HepG2 (cell line): ENCODE measurements around the gene TRRAP. TPM values are rescaled to one million over a fixed set of nuclear protein-coding genes. Genes with fewer than 3 reads are reported as not detected.
A peak's percentile ranks its signal among the peaks of the same experiment; 100 is the strongest.

Experiments
- ATAC-seq: fragments of 200-7000 bp; cut with Tn5 transposase; 3 replicates; pipeline ENCODE4 v1.9.1; 2020; ENCODE audit warnings: mild to moderate bottlenecking, moderate library complexity
- BruUV-seq: library from RNA; stranded (reverse); fragments of 400-500 nt; replicated peaks from 2 replicates; lab custom pipeline; 2021; lab: Mats Ljungman, UMichigan
- CTCF ChIA-PET: fragments of 300-600 bp; formaldehyde crosslinking; extraction: SDS; loops from one replicate; lab custom pipeline; 2021; ENCODE audit warnings: low total read pairs, inconsistent platforms, low intra/inter-chr PET ratio; lab: Yijun Ruan, JAX
- POLR2A ChIA-PET: fragments of 350-600 bp; sonication (Branson Sonifier 250); formaldehyde crosslinking; loops from one replicate; lab custom pipeline; 2020; ENCODE audit warnings: antibody characterized with exemption, inconsistent platforms; lab: Yijun Ruan, JAX
- DNase-seq: peaks from one replicate; pipeline ENCODE4 v3.0.0-alpha.2; 2015; ENCODE audit warnings: low spot score
- FAIRE-seq: peaks from 3 replicates; lab custom pipeline; 2011; peaks lifted over from hg19 to GRCh38; lab: Jason Lieb, UNC
- H2AFZ ChIP-seq: one replicate; pipeline ENCODE4 v1.6.1; 2011; ENCODE audit warnings: low read length, inconsistent platforms
- H3K27ac ChIP-seq: fragments of 300-600 bp; 3 replicates; pipeline ENCODE4 v1.8.0; 2011; ENCODE audit warnings: mixed run types, mild to moderate bottlenecking, mixed read lengths, low read length, inconsistent platforms; ENCODE audit not compliant: insufficient read depth; ENCODE audit errors: extremely low read length
- H3K27me3 ChIP-seq, 2 experiments: fragments of 200-600 bp in 1 of 2; 2 replicates in 1 of 2; 3 replicates in 1 of 2; pipeline versions ENCODE4 v1.6.0 to v1.8.0; 2011; ENCODE audit warnings: low read length in 2 of 2, mild to moderate bottlenecking in 2 of 2, moderate library complexity in 2 of 2, inconsistent platforms in 1 of 2; ENCODE audit not compliant: insufficient read depth in 2 of 2, control insufficient read depth in 1 of 2
- H3K36me3 ChIP-seq, 2 experiments: fragments of 200-600 bp in 1 of 2; replicated peaks in 1 of 2; 2 replicates in 1 of 2; 3 replicates in 1 of 2; pipeline versions ENCODE4 v1.5.1 to v1.8.0; 2011; ENCODE audit warnings: low read length in 2 of 2, inconsistent platforms in 1 of 2; ENCODE audit not compliant: insufficient read depth in 2 of 2, control insufficient read depth in 1 of 2
- H3K4me1 ChIP-seq: 2 replicates; pipeline ENCODE4 v1.5.1; 2012; ENCODE audit warnings: low read length, inconsistent platforms; ENCODE audit not compliant: insufficient read depth
- H3K4me2 ChIP-seq: 2 replicates; pipeline ENCODE4 v1.6.0; 2011; ENCODE audit warnings: low read depth, low read length, inconsistent platforms
- H3K4me3 ChIP-seq, 3 experiments: fragments of 200-600 bp in 1 of 3; sonication (generic), shearing (Covaris generic) in 1 of 3; replicated peaks in 1 of 3; 2 replicates each; pipeline ENCODE4 v1.5.1; 2011 to 2016; ENCODE audit warnings: low read length in 3 of 3, inconsistent platforms in 2 of 3, low read depth in 2 of 3, mild to moderate bottlenecking in 2 of 3, control low read depth in 1 of 3, mixed read lengths in 1 of 3; ENCODE audit not compliant: insufficient read depth in 1 of 3
- H3K79me2 ChIP-seq: one replicate; pipeline ENCODE4 v1.6.1; 2011; ENCODE audit warnings: low read length, inconsistent platforms; ENCODE audit not compliant: insufficient read depth
- H3K9ac ChIP-seq: 2 replicates; pipeline ENCODE4 v1.6.0; 2011; ENCODE audit warnings: mild to moderate bottlenecking, low read depth, low read length, inconsistent platforms; ENCODE audit not compliant: insufficient read depth
- H3K9me3 ChIP-seq: 2 replicates; pipeline ENCODE4 v1.5.1; 2012; ENCODE audit warnings: mild to moderate bottlenecking, low read length
- H4K20me1 ChIP-seq: 2 replicates; pipeline ENCODE4 v1.6.0; 2011; ENCODE audit warnings: inconsistent platforms, mild to moderate bottlenecking, low read length, moderate library complexity; ENCODE audit not compliant: insufficient read depth
- KAT7 ChIP-seq: IDR thresholded peaks from 2 replicates; pipeline ENCODE4 v1.6.1; 2018; ENCODE audit warnings: borderline replicate concordance, missing compliant biosample characterization
- NRL ChIP-seq: sonication (generic); formaldehyde crosslinking; IDR thresholded peaks from 2 replicates; pipeline ENCODE4 v1.5.0; 2020; ENCODE audit warnings: missing genetic modification reagents, mild to moderate bottlenecking, moderate library complexity, borderline replicate concordance
- ONECUT2 ChIP-seq: sonication (generic); formaldehyde crosslinking; IDR thresholded peaks from 2 replicates; pipeline ENCODE4 v1.4.0; 2020; ENCODE audit warnings: missing genetic modification reagents
- PITX1 ChIP-seq: sonication (generic); formaldehyde crosslinking; IDR thresholded peaks from 2 replicates; pipeline ENCODE4 v1.5.1; 2020; ENCODE audit warnings: mild to moderate bottlenecking, missing genetic modification reagents
- POGZ ChIP-seq: sonication (generic); formaldehyde crosslinking; IDR thresholded peaks from 2 replicates; pipeline ENCODE4 v1.4.0; 2020; ENCODE audit warnings: mild to moderate bottlenecking, missing genetic modification reagents
- POLR2G ChIP-seq: fragments of 200-400 bp; formaldehyde crosslinking; IDR thresholded peaks from 2 replicates; pipeline ENCODE4 v1.6.1; 2018; ENCODE audit warnings: mild to moderate bottlenecking, low read depth, low read length, moderate library complexity
- RBM22 ChIP-seq: fragments of 200-400 bp; formaldehyde crosslinking; optimal IDR thresholded peaks from 2 replicates; pipeline ENCODE3; 2017; ENCODE audit warnings: mild to moderate bottlenecking, low read length, moderate library complexity
- RFX5 ChIP-seq: IDR thresholded peaks from 2 replicates; pipeline ENCODE4 v1.6.1; 2011; ENCODE audit warnings: low read depth, low read length, improper control_type of control experiment
- RFXANK ChIP-seq: IDR thresholded peaks from 2 replicates; pipeline ENCODE4 v1.6.1; 2016
- SP2 ChIP-seq: sonication (generic); formaldehyde crosslinking; IDR thresholded peaks from 2 replicates; pipeline ENCODE4 v1.5.1; 2020; ENCODE audit warnings: mild to moderate bottlenecking, missing genetic modification reagents
- TBP ChIP-seq: sonication (generic); formaldehyde crosslinking; IDR thresholded peaks from 2 replicates; pipeline ENCODE4 v1.5.0; 2020; ENCODE audit warnings: missing genetic modification reagents
- TOE1 ChIP-seq: sonication (generic); formaldehyde crosslinking; IDR thresholded peaks from 2 replicates; pipeline ENCODE4 v1.4.0; 2020; ENCODE audit warnings: mild to moderate bottlenecking, missing genetic modification reagents
- ZNF260 ChIP-seq: sonication (generic); formaldehyde crosslinking; IDR thresholded peaks from 2 replicates; pipeline ENCODE4 v1.4.0; 2020; ENCODE audit warnings: missing genetic modification reagents, low read depth, mild to moderate bottlenecking, borderline replicate concordance
- WGBS: methylation state at CpG from one replicate; pipeline ENCODE4 v1.1.6; 2017; ENCODE audit warnings: low lambda C conversion rate; 5-methylcytosine and 5-hydroxymethylcytosine counted together
- in situ Hi-C: cut with HindIII; loops from 2 replicates; pipeline ENCODE4 v1.10.0; 2017; ENCODE audit warnings: low pct_unique_long_range_greater_than_20kb; ENCODE audit not compliant: extremely low pct_ligation_motif_present
- intact Hi-C: fragments of 100-400 bp; cut with micrococcal nuclease; formaldehyde crosslinking; loops from one replicate; pipeline ENCODE4 v1.10.0; 2022; ENCODE audit not compliant: unreplicated experiment
- polyA plus RNA-seq, 8 experiments: library from polyadenylated mRNA; depleted of rRNA in 3 of 8; stranded (reverse) in 7 of 8; unstranded in 1 of 8; fragments of >200 nt; fragmentation: Illumina TruSeq in 4 of 8; extraction: Trizol in 4 of 8; gene quantifications; 2 replicates each; pipeline versions ENCODE4 v1.2.1 to v1.2.3, GENCODE V29; 2011 to 2016; ENCODE audit warnings: low read depth in 4 of 8, missing spikeins in 1 of 8, mixed read lengths in 1 of 8; ENCODE audit not compliant: insufficient read depth in 1 of 8
- total RNA-seq, 5 experiments: library from RNA; depleted of rRNA; stranded (reverse); fragments of >200 nt; fragmentation: Illumina TruSeq; extraction: Trizol; gene quantifications; 2 replicates each; pipeline ENCODE4 v1.2.3, GENCODE V29; 2016; ENCODE audit warnings: low read depth in 1 of 5
- TF ChIP-seq, protein P1 (sequence below): sonication (generic); formaldehyde crosslinking; IDR thresholded peaks from 2 replicates; pipeline ENCODE4 v1.5.0; 2020; ENCODE audit warnings: mild to moderate bottlenecking, missing genetic modification reagents
- TF ChIP-seq, protein P2 (sequence below): sonication (generic); formaldehyde crosslinking; IDR thresholded peaks from 2 replicates; pipeline ENCODE4 v1.8.1; 2022; ENCODE audit warnings: low read depth, mild to moderate bottlenecking, missing genetic modification reagents

TRRAP gene
- total and polyA plus RNA-seq, 2 of the 13 experiments (the other 11 are each of a cell fraction or from before 2014, with no cell fraction given), result 8.6 to 10.5 TPM

DNA sequence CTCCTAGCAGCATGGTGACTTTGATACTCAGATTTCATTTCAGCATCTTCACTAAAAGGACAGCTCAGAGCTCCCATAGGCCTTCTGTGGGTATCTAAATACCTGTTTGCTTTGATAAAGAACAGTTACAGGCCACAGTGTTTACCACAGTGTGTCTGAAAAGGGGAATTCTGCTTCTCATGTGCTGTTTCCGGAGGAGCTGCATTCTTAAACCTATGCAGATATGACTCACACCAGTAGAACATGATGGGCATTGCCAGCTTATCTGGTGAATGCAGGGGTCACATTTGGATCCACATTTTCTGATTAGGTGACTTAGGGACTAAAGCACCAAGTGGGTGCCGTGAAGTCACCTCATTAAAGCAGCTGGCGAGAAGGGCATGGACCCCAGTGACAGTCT, 52.6 kb downstream of the TRRAP start:
- CTCF ChIA-PET, result no interaction called here
- no peak overlapping the region for H3K9ac ChIP-seq
- no peak overlapping the region for H3K4me2 ChIP-seq
- ATAC-seq (no peak), FAIRE-seq (no peak), DNase-seq (no peak)
- peaks cover 24 to 80% of the 10 kb centered on the region in 2 experiments for H3K36me3 ChIP-seq
- in situ Hi-C loops (no loop called here), intact Hi-C loops (no loop called here)
- H4K20me1 ChIP-seq, result no peaks in the 10 kb centered on the region
- no peak overlapping the region for H3K27ac ChIP-seq
- WGBS, result 100% methylated on average over 3 of the region's 3 CpGs
- H3K9me3 ChIP-seq, result no peaks in the 10 kb centered on the region
- no peaks in the 10 kb centered on the region for H3K4me1 ChIP-seq
- no peak overlapping the region for H2AFZ ChIP-seq
- POLR2A ChIA-PET, result no interaction called here
- no TSS peak for BruUV-seq
- TF ChIP-seq RBM22 (peak; percentile 41), ZNF260 (no peak), RFX5 (no peak)
- TF ChIP-seq, all 625 proteins: peak for 1
- Histone ChIP-seq H3K27me3 (no peaks in the 10 kb centered on the region), H3K4me3 (no peak overlapping the region), H3K79me2 (no peaks in the 10 kb centered on the region)

DNA sequence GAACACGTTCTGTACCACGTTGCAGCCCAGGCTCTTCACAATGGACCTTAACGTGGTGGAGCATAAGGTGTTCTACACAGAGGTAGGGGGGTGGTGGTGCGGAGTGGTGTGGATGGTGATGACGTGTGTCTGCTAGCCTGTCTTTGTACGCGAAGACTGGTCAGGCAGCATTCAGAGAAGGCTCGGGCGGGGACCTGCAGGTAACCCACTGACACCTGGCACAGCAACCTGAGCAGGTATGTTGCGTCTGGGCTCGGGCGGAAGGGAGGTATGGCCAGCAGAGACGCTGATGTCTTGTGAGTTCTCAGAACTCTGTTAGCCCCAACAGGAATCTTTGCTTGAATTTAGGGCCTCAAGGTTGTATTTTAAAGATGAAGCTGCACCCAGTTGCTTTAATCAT, 55.0 kb downstream of the TRRAP start:
- Histone ChIP-seq H3K36me3 (peaks cover 23 to 75% of the 10 kb centered on the region in 2 experiments), H3K27ac (no peak overlapping the region), H3K9ac (no peak overlapping the region), H3K4me2 (no peak overlapping the region), H3K4me1 (no peaks in the 10 kb centered on the region), H4K20me1 (no peaks in the 10 kb centered on the region), H3K4me3 (no peak overlapping the region), H3K27me3 (no peaks in the 10 kb centered on the region), H3K9me3 (no peaks in the 10 kb centered on the region), H3K79me2 (no peaks in the 10 kb centered on the region), H2AFZ (no peak overlapping the region)
- in situ Hi-C loops (no loop called here), intact Hi-C loops (no loop called here)
- POLR2A ChIA-PET, result no interaction called here
- ATAC-seq (no peak), DNase-seq (no peak), FAIRE-seq (no peak)
- CTCF ChIA-PET, result no interaction called here
- no TSS peak for BruUV-seq
- WGBS, result over 99% methylated on average over 13 of the region's 13 CpGs
- TF ChIP-seq, protein P1, sequence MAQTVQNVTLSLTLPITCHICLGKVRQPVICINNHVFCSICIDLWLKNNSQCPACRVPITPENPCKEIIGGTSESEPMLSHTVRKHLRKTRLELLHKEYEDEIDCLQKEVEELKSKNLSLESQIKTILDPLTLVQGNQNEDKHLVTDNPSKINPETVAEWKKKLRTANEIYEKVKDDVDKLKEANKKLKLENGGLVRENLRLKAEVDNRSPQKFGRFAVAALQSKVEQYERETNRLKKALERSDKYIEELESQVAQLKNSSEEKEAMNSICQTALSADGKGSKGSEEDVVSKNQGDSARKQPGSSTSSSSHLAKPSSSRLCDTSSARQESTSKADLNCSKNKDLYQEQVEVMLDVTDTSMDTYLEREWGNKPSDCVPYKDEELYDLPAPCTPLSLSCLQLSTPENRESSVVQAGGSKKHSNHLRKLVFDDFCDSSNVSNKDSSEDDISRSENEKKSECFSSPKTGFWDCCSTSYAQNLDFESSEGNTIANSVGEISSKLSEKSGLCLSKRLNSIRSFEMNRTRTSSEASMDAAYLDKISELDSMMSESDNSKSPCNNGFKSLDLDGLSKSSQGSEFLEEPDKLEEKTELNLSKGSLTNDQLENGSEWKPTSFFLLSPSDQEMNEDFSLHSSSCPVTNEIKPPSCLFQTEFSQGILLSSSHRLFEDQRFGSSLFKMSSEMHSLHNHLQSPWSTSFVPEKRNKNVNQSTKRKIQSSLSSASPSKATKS (CRISPR knock-in tag), result no peak
- TF ChIP-seq KAT7 (CRISPR knock-in tag) (no peak), TOE1 (CRISPR knock-in tag) (no peak), POLR2G (no peak), SP2 (CRISPR knock-in tag) (no peak), POGZ (CRISPR knock-in tag) (no peak), NRL (no peak), TBP (no peak), PITX1 (CRISPR knock-in tag) (no peak), ONECUT2 (CRISPR knock-in tag) (no peak), RFXANK (CRISPR knock-in tag) (no peak)
- TF ChIP-seq, protein P2, sequence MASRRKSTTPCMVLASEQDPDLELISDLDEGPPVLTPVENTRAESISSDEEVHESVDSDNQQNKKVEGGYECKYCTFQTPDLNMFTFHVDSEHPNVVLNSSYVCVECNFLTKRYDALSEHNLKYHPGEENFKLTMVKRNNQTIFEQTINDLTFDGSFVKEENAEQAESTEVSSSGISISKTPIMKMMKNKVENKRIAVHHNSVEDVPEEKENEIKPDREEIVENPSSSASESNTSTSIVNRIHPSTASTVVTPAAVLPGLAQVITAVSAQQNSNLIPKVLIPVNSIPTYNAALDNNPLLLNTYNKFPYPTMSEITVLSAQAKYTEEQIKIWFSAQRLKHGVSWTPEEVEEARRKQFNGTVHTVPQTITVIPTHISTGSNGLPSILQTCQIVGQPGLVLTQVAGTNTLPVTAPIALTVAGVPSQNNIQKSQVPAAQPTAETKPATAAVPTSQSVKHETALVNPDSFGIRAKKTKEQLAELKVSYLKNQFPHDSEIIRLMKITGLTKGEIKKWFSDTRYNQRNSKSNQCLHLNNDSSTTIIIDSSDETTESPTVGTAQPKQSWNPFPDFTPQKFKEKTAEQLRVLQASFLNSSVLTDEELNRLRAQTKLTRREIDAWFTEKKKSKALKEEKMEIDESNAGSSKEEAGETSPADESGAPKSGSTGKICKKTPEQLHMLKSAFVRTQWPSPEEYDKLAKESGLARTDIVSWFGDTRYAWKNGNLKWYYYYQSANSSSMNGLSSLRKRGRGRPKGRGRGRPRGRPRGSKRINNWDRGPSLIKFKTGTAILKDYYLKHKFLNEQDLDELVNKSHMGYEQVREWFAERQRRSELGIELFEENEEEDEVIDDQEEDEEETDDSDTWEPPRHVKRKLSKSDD (CRISPR knock-in tag), result no peak
